HG02623 (cell line): ENCODE data around the gene DAW1.
A peak's percentile ranks its signal among the peaks of the same experiment; 100 is the strongest.
"Not testable (repeated sequence)": the region's sequence is repeated elsewhere in the genome, so short reads cannot be mapped to it uniquely, and the experiment has no call there.

ENCODE experiments used
- ATAC-seq: cut with Tn5 transposase; IDR thresholded peaks from one replicate; pipeline ENCODE4 v1.9.1; 2021; ENCODE audit warnings: moderate library complexity; ENCODE audit not compliant: unreplicated experiment

DAW1 gene

DNA sequence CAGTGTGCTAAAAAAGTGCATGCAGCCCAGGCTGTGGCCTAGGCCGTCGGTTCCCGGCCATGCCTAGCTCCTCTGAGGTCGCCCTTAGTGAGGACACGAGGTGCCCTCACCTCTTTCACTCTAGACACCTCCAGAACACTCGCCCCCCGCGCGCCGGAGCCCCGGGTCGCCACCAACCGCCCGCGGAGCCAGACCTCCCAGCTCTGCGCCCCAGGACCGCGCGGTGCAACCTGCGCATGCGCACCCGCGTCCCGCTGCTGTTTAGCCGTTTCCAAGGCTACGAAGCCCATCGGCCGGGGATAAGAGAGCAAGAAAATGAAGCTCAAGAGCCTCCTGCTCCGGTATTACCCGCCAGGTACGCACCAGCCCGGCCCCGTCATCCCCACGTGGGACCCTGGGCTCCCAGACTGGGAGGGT, at the start of gene DAW1:
TSS of gene DAW1 (plus strand) at position 257 of the 417 bp plus-strand sequence. CDS start at position 316, 59 bp downstream.
- peak; percentile 64 for ATAC-seq

- ATAC-seq, result no peak
These were observed 48.9 kb upstream of the DAW1 start for GRCh38 chr2:227822416-227823003.

DNA sequence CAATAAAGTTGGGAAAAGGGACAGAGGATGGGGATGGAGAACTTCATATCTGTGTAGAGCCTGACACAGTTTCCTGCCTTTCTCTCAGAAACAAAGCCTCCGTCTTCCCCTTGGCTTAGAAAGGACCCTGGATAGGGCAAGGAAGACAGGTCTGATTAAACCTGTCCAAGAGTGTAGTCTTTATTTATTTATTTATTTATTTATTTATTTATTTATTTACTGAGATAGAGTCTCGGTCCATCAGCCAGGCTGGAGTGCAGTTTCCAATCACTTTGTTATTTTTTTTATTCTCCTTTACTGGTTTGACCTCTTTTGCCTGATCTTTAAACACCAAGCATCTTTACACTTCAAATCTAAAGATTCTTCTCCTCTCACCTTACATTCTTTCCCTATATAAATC, 47.5 kb upstream of the DAW1 start:
- ATAC-seq, result no peak

GRCh38 chr2:227824711-227825110, 46.7 kb upstream of the DAW1 start:
- no peak for ATAC-seq

GRCh38 chr2:227826019-227826521, 45.4 kb upstream of the DAW1 start:
- ATAC-seq, result no peak

- no peak for ATAC-seq
These were observed 44.9 kb upstream of the DAW1 start for GRCh38 chr2:227826563-227826962.

DNA sequence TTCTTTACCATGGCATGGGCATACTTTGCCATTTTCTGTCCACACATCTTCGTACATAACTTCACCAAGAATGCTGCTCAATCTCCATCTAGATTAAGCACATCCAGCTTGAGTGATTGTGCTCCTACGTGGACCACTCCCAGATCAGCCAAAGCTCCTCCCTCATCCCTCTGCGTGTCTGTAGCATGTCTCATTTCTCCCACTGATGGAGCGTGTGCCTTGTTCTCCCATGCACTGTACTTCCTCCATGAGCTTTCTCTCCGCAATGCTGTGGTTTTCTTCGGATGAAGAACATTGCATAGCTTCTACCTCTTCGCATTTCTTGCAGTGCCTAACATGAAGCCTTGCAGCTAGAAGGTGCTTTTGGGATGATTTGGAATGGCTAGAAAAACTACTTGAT, 44.3 kb upstream of the DAW1 start:
- ATAC-seq, result no peak

DNA sequence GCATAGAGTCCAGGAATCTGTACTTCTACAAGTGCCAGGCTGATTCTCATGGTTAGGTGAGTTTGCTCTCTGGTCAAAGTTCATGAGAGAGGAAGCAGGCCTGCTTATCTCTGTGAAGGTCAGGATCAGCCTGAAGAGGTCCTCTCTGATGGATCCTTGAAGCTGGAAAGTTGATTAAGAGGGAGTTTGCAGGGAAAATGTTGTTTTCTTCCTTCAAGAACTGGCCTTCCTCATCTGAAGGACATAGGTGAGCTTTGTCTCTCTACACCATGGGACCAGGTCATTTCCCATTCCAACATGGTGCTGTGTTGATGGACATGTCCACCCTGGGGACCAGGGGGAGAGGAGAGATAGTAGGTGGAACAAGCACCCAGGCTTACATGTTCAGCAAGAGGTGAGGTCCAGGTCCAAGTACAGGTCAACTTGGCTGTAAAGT, 42.9 kb upstream of the DAW1 start:
- ATAC-seq, result no peak

GRCh38 chr2:227829337-227829736, 42.1 kb upstream of the DAW1 start:
- no peak for ATAC-seq

GRCh38 chr2:227834423-227834822, 37.0 kb upstream of the DAW1 start:
- ATAC-seq, result no peak

GRCh38 chr2:227834916-227835650, 36.3 kb upstream of the DAW1 start:
- no peak for ATAC-seq

DNA sequence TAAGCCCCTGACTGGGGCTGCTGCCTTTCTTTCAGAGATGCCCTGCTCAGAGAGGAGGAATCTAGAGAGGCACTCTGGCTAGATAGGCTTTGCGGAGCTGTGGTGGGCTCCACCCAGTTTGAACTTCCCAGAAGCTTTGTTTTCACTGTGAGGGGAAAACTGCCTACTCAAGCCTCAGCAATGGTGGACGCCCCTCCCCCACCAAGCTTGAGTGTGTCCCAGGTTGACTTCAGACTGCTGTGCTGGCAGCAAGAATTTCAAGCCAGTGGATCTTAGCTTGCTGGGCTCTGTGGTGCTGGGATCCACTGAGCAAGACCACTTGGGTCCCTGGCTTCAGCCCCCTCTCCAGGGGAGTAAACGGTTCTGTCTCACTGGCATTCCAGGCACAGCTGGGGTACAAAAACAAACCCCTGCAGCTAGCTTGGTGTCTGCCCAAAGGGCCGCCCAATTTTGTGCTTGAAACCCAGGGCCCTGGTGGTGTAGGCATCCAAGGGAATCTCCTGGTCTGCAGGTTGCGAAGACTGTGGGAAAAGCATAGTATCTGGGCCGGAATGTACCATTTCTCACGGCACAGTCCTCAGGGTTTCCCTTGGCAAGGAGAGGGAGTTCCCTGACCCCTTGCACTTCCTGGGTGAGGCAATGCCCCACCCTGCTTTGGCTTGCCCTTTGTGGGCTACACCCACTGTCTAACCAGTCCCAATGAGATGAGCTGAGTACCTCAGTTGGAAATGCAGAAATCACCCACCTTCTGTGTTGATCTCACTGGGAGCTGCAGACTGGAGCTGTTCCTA, 31.9 kb upstream of the DAW1 start:
- not testable (repeated sequence) for ATAC-seq

DNA sequence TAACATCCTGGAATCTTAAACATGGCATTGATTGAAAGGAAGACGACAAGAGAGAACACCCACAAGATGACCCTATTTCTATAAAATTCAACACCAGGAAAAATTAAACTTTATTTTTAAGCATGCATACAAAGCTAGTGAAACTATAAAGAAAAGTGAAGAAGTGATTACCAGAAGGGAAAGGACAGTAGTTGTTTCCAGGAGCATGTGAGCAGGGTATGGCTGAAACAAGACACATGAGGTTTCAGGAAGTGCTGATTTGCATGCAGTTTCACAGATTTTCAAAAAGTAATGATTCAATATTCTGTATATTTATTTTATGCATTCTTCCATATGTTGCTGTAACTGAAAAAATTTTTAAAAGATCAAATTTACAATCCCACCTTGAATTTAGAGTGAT, 24.6 kb upstream of the DAW1 start:
- no peak for ATAC-seq

DNA sequence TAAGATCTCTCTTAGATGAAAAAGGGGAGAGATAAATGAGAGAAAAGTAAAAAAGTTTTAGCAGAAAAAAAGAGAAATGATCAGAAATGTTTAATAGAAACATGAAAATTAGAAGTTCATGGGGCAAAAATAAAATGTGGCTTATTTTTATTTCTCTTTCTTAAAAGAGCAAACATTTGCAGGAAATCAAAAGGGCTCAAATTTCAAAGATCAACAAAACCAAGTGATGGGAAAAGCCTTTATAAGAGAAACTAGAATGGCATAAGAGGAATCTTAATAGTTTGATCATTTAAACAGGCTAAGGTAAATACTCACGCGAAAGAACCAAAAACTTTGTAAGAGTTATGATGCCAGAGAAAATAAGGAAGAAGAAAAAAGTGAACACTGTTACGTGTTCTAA, 23.3 kb upstream of the DAW1 start:
- no peak for ATAC-seq

GRCh38 chr2:227848586-227848985, 22.8 kb upstream of the DAW1 start:
- ATAC-seq, result peak; percentile 67

- ATAC-seq, result no peak
These were observed 21.5 kb upstream of the DAW1 start for GRCh38 chr2:227849906-227850305.

DNA sequence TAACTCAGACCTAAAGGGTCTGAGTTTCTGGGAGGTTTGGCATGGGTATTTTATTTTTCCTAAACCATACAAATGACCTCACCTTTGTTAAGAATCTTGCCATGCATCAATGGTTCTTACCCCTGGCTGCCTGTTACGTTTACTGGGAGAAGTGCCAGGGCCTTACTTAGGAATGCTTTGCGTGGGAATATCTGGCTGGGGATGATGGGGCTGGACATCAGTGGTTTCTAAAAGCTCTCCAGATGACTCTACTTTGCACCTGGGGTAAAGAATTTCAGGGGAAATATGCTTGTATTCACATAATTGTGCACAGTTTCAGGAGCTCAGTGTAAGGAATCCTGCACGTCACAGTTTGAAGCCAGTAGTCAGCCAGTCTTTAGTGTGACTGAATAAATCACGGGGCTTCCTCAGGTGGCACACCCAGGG, 18.2 kb upstream of the DAW1 start:
- ATAC-seq, result no peak

GRCh38 chr2:227853765-227854271, 17.6 kb upstream of the DAW1 start:
- ATAC-seq, result no peak

GRCh38 chr2:227855440-227855839, 16.0 kb upstream of the DAW1 start:
- ATAC-seq, result no peak

- ATAC-seq, result no peak
These were observed 14.7 kb upstream of the DAW1 start for GRCh38 chr2:227856697-227857096.

DNA sequence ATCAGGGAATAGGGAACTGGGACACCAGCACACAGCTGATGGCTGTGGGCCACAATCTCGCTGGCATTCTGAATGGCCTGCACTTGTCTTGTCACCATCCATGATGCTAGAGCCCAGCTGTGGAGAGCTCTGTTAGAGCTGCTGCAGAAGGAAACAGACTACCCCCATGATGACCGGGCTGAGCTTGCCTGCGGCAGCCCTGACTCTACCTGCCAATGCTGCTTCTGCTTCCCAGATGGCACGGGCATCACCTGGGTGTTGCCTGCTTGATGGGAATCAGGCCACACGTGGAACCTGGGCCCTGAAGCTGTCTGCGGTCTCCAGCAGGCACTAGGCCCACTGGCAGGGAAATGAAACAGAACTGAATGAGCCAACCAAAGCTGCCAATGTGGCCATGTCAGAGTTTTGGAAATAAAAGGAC, 11.2 kb upstream of the DAW1 start:
- ATAC-seq, result no peak
